HEK293 (cell line): ENCODE measurements around the gene SPATA4.

ENCODE experiments used
- CTCF ChIP-seq: fragments of 450-650 bp; formaldehyde crosslinking; IDR thresholded peaks from 2 replicates; pipeline ENCODE4 v1.5.1; 2016; ENCODE audit warnings: missing biosample characterization, missing genetic modification characterization
- ZNF146 ChIP-seq: fragments of 450-650 bp; formaldehyde crosslinking; IDR thresholded peaks from 2 replicates; pipeline ENCODE4 v1.5.1; 2016; ENCODE audit warnings: missing biosample characterization, missing genetic modification characterization
- ZNF639 ChIP-seq: fragments of 450-650 bp; formaldehyde crosslinking; IDR thresholded peaks from 2 replicates; pipeline ENCODE4 v1.5.1; 2016; ENCODE audit warnings: missing biosample characterization, missing genetic modification characterization

- TF ChIP-seq ZNF639: no peak
- TF ChIP-seq ZNF146 (tag by site-specific recombination): no peak
- TF ChIP-seq CTCF (tag by site-specific recombination): no peak
Measured at GRCh38 chr4:176185051-176185450, 10.3 kb downstream of the SPATA4 start.
